HepG2 (cell line): Measurements from ENCODE around the gene CCL17. TPM values are rescaled to one million over a fixed set of nuclear protein-coding genes. Genes with fewer than 3 reads are reported as not detected.

ENCODE experiments used
- ARHGAP35 ChIP-seq: sonication (generic); formaldehyde crosslinking; IDR thresholded peaks from 2 replicates; pipeline ENCODE4 v1.9.0; 2022; ENCODE audit warnings: mild to moderate bottlenecking, inconsistent platforms, moderate library complexity, missing genetic modification reagents, borderline replicate concordance
- CBX5 ChIP-seq: sonication (generic); formaldehyde crosslinking; IDR thresholded peaks from 2 replicates; pipeline ENCODE4 v1.4.0; 2020; ENCODE audit warnings: missing genetic modification reagents, borderline replicate concordance
- MED8 ChIP-seq: sonication (generic); formaldehyde crosslinking; IDR thresholded peaks from 2 replicates; pipeline ENCODE4 v1.8.1; 2023; ENCODE audit warnings: mild to moderate bottlenecking, missing genetic modification reagents; ENCODE audit not compliant: insufficient replicate concordance
- PHF21A ChIP-seq: sonication (generic); formaldehyde crosslinking; IDR thresholded peaks from 2 replicates; pipeline ENCODE4 v1.5.0; 2020; ENCODE audit warnings: mild to moderate bottlenecking, missing genetic modification reagents
- SMARCE1 ChIP-seq: fragments of 450-650 bp; IDR thresholded peaks from 2 replicates; pipeline ENCODE4 v1.6.1; 2017; ENCODE audit warnings: borderline replicate concordance
- TP53 ChIP-seq: sonication (generic); formaldehyde crosslinking; conservative IDR thresholded peaks from 2 replicates; pipeline ENCODE4 v1.4.0; 2020; ENCODE audit warnings: missing genetic modification reagents
- ZBTB8A ChIP-seq: sonication (generic); formaldehyde crosslinking; IDR thresholded peaks from 2 replicates; pipeline ENCODE4 v1.4.0; 2020; ENCODE audit warnings: mild to moderate bottlenecking, low read depth, missing genetic modification reagents, borderline replicate concordance
- ZNF136 ChIP-seq: sonication (generic); formaldehyde crosslinking; IDR thresholded peaks from 2 replicates; pipeline ENCODE4 v1.8.1; 2022; ENCODE audit warnings: low read depth, mild to moderate bottlenecking, moderate library complexity, missing genetic modification reagents
- ZNF670 ChIP-seq: sonication (generic); formaldehyde crosslinking; IDR thresholded peaks from 2 replicates; pipeline ENCODE4 v1.8.0; 2022; ENCODE audit warnings: mild to moderate bottlenecking, missing genetic modification reagents, borderline replicate concordance
- polyA plus RNA-seq, 8 experiments: library from polyadenylated mRNA; depleted of rRNA in 3 of 8; stranded (reverse) in 7 of 8; unstranded in 1 of 8; fragments of >200 nt; fragmentation: Illumina TruSeq in 4 of 8; extraction: Trizol in 4 of 8; gene quantifications; 2 replicates each; pipeline versions ENCODE4 v1.2.1 to v1.2.3, GENCODE V29; 2011 to 2016; ENCODE audit warnings: low read depth in 4 of 8, missing spikeins in 1 of 8, mixed read lengths in 1 of 8; ENCODE audit not compliant: insufficient read depth in 1 of 8
- total RNA-seq, 5 experiments: library from RNA; depleted of rRNA; stranded (reverse); fragments of >200 nt; fragmentation: Illumina TruSeq; extraction: Trizol; gene quantifications; 2 replicates each; pipeline ENCODE4 v1.2.3, GENCODE V29; 2016; ENCODE audit warnings: low read depth in 1 of 5
- TF ChIP-seq, protein P1 (sequence below), 2 experiments: IDR thresholded peaks; 2 replicates each; pipeline ENCODE4 v1.6.1; 2011 to 2012; ENCODE audit warnings: low read length in 2 of 2, borderline replicate concordance in 1 of 2, low read depth in 1 of 2, mild to moderate bottlenecking in 1 of 2, moderate library complexity in 1 of 2
- TF ChIP-seq, protein P2 (sequence below): IDR thresholded peaks from 2 replicates; pipeline ENCODE4 v1.6.1; 2016; ENCODE audit warnings: low read depth, borderline replicate concordance
- TF ChIP-seq, protein P3 (sequence below): IDR thresholded peaks from 2 replicates; pipeline ENCODE4 v1.4.0; 2020; ENCODE audit warnings: mild to moderate bottlenecking, missing genetic modification reagents
- TF ChIP-seq, protein P4 (sequence below): sonication (generic); formaldehyde crosslinking; IDR thresholded peaks from 2 replicates; pipeline ENCODE4 v1.8.1; 2023; ENCODE audit warnings: mild to moderate bottlenecking, missing genetic modification reagents
- TF ChIP-seq, protein P5 (sequence below): sonication (generic); formaldehyde crosslinking; IDR thresholded peaks from 2 replicates; pipeline ENCODE4 v1.4.0; 2020; ENCODE audit warnings: missing genetic modification reagents, borderline replicate concordance
- TF ChIP-seq, protein P6 (sequence below): sonication (generic); formaldehyde crosslinking; IDR thresholded peaks from 2 replicates; pipeline ENCODE4 v1.4.0; 2020; ENCODE audit warnings: mild to moderate bottlenecking, missing genetic modification reagents

Gene CCL17
- total and polyA plus RNA-seq, 2 of the 13 experiments (the other 11 are each of a cell fraction or from before 2014, with no cell fraction given) = not detected

DNA sequence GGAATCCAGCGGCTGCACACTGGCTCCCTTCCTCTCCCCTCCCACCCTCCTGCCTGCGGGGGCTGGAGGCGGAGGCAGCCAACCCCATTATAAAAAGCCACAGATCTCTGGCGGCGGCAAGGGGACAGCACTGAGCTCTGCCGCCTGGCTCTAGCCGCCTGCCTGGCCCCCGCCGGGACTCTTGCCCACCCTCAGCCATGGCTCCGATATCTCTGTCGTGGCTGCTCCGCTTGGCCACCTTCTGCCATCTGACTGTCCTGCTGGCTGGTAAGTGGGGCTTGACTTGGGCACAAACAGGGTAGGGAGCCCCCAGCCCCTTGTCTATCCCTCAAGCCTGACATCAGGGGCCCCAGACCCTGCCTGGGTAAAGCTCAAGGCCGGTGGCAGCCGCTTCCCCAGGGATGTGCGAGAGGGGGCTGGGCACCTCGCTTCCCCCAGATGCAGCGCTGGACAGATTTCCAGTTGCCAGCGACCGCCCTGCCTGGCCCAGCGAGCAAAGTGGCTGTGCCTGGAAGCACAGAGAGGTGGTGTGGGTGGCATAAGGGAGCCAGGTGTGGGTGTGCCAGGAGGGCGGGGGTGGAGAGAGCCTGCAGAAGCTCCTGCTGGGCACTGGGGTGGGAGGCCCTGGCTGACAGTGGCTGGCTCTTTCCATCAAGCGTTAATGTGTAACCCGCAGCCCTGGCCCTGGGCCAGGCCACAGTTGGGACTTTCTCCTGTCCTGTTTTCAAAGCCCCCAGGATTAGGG, 32.0 kb upstream of the CCL17 start, which contains the start of gene CX3CL1 (continued):
- TF ChIP-seq, protein P1, sequence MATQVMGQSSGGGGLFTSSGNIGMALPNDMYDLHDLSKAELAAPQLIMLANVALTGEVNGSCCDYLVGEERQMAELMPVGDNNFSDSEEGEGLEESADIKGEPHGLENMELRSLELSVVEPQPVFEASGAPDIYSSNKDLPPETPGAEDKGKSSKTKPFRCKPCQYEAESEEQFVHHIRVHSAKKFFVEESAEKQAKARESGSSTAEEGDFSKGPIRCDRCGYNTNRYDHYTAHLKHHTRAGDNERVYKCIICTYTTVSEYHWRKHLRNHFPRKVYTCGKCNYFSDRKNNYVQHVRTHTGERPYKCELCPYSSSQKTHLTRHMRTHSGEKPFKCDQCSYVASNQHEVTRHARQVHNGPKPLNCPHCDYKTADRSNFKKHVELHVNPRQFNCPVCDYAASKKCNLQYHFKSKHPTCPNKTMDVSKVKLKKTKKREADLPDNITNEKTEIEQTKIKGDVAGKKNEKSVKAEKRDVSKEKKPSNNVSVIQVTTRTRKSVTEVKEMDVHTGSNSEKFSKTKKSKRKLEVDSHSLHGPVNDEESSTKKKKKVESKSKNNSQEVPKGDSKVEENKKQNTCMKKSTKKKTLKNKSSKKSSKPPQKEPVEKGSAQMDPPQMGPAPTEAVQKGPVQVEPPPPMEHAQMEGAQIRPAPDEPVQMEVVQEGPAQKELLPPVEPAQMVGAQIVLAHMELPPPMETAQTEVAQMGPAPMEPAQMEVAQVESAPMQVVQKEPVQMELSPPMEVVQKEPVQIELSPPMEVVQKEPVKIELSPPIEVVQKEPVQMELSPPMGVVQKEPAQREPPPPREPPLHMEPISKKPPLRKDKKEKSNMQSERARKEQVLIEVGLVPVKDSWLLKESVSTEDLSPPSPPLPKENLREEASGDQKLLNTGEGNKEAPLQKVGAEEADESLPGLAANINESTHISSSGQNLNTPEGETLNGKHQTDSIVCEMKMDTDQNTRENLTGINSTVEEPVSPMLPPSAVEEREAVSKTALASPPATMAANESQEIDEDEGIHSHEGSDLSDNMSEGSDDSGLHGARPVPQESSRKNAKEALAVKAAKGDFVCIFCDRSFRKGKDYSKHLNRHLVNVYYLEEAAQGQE (IDR thresholded peaks at IDR 0.05; ENCODE audit: borderline replicate concordance in 1 of 2, low read depth in 1 of 2, low read length in 2 of 2) = peak in 1 of 2 experiments; percentile 55; a peak in 1 of 4 replicates
- TF ChIP-seq TP53 (CRISPR knock-in tag) = peak; percentile 95
- TF ChIP-seq, protein P2, sequence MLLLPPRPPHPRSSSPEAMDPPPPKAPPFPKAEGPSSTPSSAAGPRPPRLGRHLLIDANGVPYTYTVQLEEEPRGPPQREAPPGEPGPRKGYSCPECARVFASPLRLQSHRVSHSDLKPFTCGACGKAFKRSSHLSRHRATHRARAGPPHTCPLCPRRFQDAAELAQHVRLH = peak; percentile 75; the same call in 1 of the 2 replicates
- TF ChIP-seq, protein P3, sequence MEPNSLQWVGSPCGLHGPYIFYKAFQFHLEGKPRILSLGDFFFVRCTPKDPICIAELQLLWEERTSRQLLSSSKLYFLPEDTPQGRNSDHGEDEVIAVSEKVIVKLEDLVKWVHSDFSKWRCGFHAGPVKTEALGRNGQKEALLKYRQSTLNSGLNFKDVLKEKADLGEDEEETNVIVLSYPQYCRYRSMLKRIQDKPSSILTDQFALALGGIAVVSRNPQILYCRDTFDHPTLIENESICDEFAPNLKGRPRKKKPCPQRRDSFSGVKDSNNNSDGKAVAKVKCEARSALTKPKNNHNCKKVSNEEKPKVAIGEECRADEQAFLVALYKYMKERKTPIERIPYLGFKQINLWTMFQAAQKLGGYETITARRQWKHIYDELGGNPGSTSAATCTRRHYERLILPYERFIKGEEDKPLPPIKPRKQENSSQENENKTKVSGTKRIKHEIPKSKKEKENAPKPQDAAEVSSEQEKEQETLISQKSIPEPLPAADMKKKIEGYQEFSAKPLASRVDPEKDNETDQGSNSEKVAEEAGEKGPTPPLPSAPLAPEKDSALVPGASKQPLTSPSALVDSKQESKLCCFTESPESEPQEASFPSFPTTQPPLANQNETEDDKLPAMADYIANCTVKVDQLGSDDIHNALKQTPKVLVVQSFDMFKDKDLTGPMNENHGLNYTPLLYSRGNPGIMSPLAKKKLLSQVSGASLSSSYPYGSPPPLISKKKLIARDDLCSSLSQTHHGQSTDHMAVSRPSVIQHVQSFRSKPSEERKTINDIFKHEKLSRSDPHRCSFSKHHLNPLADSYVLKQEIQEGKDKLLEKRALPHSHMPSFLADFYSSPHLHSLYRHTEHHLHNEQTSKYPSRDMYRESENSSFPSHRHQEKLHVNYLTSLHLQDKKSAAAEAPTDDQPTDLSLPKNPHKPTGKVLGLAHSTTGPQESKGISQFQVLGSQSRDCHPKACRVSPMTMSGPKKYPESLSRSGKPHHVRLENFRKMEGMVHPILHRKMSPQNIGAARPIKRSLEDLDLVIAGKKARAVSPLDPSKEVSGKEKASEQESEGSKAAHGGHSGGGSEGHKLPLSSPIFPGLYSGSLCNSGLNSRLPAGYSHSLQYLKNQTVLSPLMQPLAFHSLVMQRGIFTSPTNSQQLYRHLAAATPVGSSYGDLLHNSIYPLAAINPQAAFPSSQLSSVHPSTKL = peak; percentile 91; the same call in 1 of the 2 replicates
- no peak; the same call in 1 of the 2 replicates for TF ChIP-seq ARHGAP35 (CRISPR knock-in tag)
- peak; percentile 93; the same call in 1 of the 2 replicates for TF ChIP-seq ZBTB8A (CRISPR knock-in tag)
- TF ChIP-seq, protein P4, sequence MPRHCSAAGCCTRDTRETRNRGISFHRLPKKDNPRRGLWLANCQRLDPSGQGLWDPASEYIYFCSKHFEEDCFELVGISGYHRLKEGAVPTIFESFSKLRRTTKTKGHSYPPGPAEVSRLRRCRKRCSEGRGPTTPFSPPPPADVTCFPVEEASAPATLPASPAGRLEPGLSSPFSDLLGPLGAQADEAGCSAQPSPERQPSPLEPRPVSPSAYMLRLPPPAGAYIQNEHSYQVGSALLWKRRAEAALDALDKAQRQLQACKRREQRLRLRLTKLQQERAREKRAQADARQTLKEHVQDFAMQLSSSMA (CRISPR knock-in tag) = peak; percentile 52; the same call in 1 of the 2 replicates
- peak; percentile 84; the same call in 1 of the 2 replicates for TF ChIP-seq CBX5
- TF ChIP-seq, protein P5, sequence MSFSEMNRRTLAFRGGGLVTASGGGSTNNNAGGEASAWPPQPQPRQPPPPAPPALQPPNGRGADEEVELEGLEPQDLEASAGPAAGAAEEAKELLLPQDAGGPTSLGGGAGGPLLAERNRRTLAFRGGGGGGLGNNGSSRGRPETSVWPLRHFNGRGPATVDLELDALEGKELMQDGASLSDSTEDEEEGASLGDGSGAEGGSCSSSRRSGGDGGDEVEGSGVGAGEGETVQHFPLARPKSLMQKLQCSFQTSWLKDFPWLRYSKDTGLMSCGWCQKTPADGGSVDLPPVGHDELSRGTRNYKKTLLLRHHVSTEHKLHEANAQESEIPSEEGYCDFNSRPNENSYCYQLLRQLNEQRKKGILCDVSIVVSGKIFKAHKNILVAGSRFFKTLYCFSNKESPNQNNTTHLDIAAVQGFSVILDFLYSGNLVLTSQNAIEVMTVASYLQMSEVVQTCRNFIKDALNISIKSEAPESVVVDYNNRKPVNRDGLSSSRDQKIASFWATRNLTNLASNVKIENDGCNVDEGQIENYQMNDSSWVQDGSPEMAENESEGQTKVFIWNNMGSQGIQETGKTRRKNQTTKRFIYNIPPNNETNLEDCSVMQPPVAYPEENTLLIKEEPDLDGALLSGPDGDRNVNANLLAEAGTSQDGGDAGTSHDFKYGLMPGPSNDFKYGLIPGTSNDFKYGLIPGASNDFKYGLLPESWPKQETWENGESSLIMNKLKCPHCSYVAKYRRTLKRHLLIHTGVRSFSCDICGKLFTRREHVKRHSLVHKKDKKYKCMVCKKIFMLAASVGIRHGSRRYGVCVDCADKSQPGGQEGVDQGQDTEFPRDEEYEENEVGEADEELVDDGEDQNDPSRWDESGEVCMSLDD (CRISPR knock-in tag) = no peak
- TF ChIP-seq, protein P6, sequence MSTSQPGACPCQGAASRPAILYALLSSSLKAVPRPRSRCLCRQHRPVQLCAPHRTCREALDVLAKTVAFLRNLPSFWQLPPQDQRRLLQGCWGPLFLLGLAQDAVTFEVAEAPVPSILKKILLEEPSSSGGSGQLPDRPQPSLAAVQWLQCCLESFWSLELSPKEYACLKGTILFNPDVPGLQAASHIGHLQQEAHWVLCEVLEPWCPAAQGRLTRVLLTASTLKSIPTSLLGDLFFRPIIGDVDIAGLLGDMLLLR (CRISPR knock-in tag) = no peak
- TF ChIP-seq ZNF670 (CRISPR knock-in tag) = peak; percentile 95; the same call in 1 of the 2 replicates
- no peak for TF ChIP-seq SMARCE1
- peak; percentile 68 for TF ChIP-seq MED8 (CRISPR knock-in tag)
- peak; percentile 53; the same call in 1 of the 2 replicates for TF ChIP-seq ZNF136 (CRISPR knock-in tag)
- TF ChIP-seq PHF21A (CRISPR knock-in tag) = peak; percentile 97
